OCI-LY3 (cell line): Measurements from ENCODE around the gene ANKDD1B.

ENCODE experiments used
- CTCF ChIP-seq: fragments of 200-600, 300-600 bp; sonication (generic); IDR thresholded peaks from 2 replicates; pipeline ENCODE4 v1.5.1; 2014; ENCODE audit warnings: antibody characterized with exemption, low read length, low read depth
- EZH2phosphoT487 ChIP-seq: fragments of 200-600 bp; shearing (Covaris generic); IDR thresholded peaks from 2 replicates; pipeline ENCODE4 v1.6.1; 2018; ENCODE audit warnings: antibody characterized with exemption, mixed run types, low read depth

- no peak for TF ChIP-seq CTCF
- no peak for TF ChIP-seq EZH2phosphoT487
Measured at GRCh38 chr5:75668445-75668844, 57.2 kb downstream of the ANKDD1B start.
